ENCODE measurements around the gene CTDSPL2.
A peak's percentile ranks its signal among the peaks of the same experiment; 100 is the strongest.

- TF ChIP-seq CTCF (IDR thresholded peaks at IDR 0.05; ENCODE audit: extremely low read depth in 1 of 2, insufficient read depth in 1 of 2, low read depth in 1 of 2, low read length in 2 of 2), result peak in 1 of 2 donors; percentile 6
- no peak for TF ChIP-seq POLR2A (IDR thresholded peaks at IDR 0.05; ENCODE audit: low read depth, low read length)
- TF ChIP-seq EZH2 (IDR thresholded peaks at IDR 0.05; ENCODE audit: borderline replicate concordance, low read depth, low read length, severe bottlenecking), result no peak
- TF ChIP-seq MYC (IDR thresholded peaks at IDR 0.05; ENCODE audit: low read depth, low read length), result no peak
Measured at GRCh38 chr15:44550256-44550655, 122.8 kb downstream of the CTDSPL2 start.
